Duodenal mucosa (tissue), 2 donors: ENCODE results near the gene TMC2.
A peak's percentile ranks its signal among the peaks of the same experiment; 100 is the strongest.

Source experiments
- H3K27ac ChIP-seq: one replicate; pipeline ENCODE4 v1.7.0; 2013; ENCODE audit warnings: low read depth, low read length
- H3K27me3 ChIP-seq, 2 donors: one replicate each; pipeline ENCODE4 v1.7.0; 2013; ENCODE audit warnings: low read length in 2 of 2, control low read depth in 1 of 2; ENCODE audit not compliant: insufficient read depth in 2 of 2, control insufficient read depth in 1 of 2
- H3K36me3 ChIP-seq, 2 donors: one replicate each; pipeline ENCODE4 v1.7.0; 2013; ENCODE audit warnings: low read length in 2 of 2, control low read depth in 1 of 2; ENCODE audit not compliant: insufficient read depth in 2 of 2, control insufficient read depth in 1 of 2
- H3K4me1 ChIP-seq, 2 donors: one replicate each; pipeline ENCODE4 v1.7.0; 2013; ENCODE audit warnings: low read length in 2 of 2, control low read depth in 1 of 2; ENCODE audit not compliant: insufficient read depth in 2 of 2, control insufficient read depth in 1 of 2
- H3K4me3 ChIP-seq, 2 donors: one replicate each; pipeline ENCODE4 v1.7.0; 2013; ENCODE audit warnings: low read length in 2 of 2, low read depth in 1 of 2
- H3K9ac ChIP-seq, 2 donors: one replicate each; pipeline ENCODE4 v1.7.0; 2013; ENCODE audit warnings: low read length in 2 of 2, low read depth in 1 of 2
- H3K9me3 ChIP-seq, 2 donors: one replicate each; pipeline ENCODE4 v1.7.0; 2013; ENCODE audit warnings: low read length in 2 of 2, control low read depth in 1 of 2; ENCODE audit not compliant: control insufficient read depth in 1 of 2

TMC2 gene

DNA sequence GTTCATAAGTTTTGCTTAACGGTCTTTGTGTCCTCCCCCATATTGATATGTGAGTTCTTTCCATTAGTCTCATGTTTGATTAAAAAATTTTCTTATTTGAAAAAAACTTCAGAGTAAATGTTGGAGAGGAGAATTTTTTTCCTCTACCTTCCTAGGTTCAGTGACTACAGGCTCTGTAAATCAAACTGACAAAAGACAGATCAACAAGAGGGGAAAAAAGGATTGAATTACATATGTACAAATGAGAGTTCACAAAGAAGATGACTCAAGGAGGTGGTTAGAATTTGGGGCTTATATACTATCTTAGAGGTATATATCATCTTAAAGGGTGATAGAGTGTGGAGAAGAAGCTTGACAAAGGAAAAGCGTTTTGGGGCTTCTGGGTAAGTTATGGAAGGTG lies 5.6 kb downstream of the TMC2 start:
- no peak overlapping the region for H3K4me3 ChIP-seq
- peaks cover 0 to 4% of the 10 kb centered on the region in 2 donors for H3K27me3 ChIP-seq
- no peak overlapping the region for H3K9ac ChIP-seq
- H3K27ac ChIP-seq = no peak overlapping the region
- no peaks in the 10 kb centered on the region for H3K36me3 ChIP-seq
- no peaks in the 10 kb centered on the region for H3K4me1 ChIP-seq
- H3K9me3 ChIP-seq = no peaks in the 10 kb centered on the region

GRCh38 chr20:2542361-2542760 lies 6.0 kb downstream of the TMC2 start:
- Histone ChIP-seq H3K27me3 (peaks cover 0 to 4% of the 10 kb centered on the region in 2 donors), H3K27ac (no peak overlapping the region)

GRCh38 chr20:2544211-2544610 lies 7.8 kb downstream of the TMC2 start:
- Histone ChIP-seq H3K36me3 (no peaks in the 10 kb centered on the region), H3K4me3 (no peak overlapping the region), H3K27ac (no peak overlapping the region), H3K27me3 (peaks cover 0 to 4% of the 10 kb centered on the region in 2 donors), H3K9ac (no peak overlapping the region), H3K9me3 (no peaks in the 10 kb centered on the region), H3K4me1 (no peaks in the 10 kb centered on the region)

More at GRCh38 chr20:2542361-2542760, 6.0 kb downstream of the TMC2 start:
- Histone ChIP-seq H3K4me3 (no peak overlapping the region), H3K9me3 (no peaks in the 10 kb centered on the region), H3K36me3 (no peaks in the 10 kb centered on the region), H3K9ac (no peak overlapping the region), H3K4me1 (no peaks in the 10 kb centered on the region)

DNA sequence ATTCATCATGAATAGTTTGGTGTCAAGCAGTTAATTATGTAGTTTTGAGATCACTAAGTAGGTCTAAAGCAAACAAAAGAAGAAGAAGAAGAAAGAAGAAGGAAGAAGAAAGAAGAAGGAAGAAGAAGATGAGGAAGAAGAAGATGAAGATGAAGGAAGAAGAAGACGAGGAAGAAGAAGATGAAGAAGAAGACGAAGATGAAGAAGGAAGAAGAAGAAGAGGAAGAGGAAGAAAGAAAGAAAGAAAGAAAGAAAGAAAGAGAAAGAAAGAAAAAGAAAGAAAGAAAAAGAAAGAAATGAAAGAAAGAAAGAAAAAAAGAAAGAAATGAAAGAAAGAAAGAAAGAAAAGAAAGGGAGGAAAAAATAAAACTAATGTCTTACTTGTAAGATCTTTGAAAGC lies 9.2 kb downstream of the TMC2 start:
- Histone ChIP-seq H3K4me3 (no peak overlapping the region), H3K27ac (no peak overlapping the region), H3K4me1 (no peaks in the 10 kb centered on the region), H3K36me3 (no peaks in the 10 kb centered on the region), H3K9ac (no peak overlapping the region), H3K9me3 (no peaks in the 10 kb centered on the region), H3K27me3 (peaks cover 0 to 4% of the 10 kb centered on the region in 2 donors)

GRCh38 chr20:2557873-2558580 lies 21.7 kb downstream of the TMC2 start:
- Histone ChIP-seq H3K27ac (no peak overlapping the region), H3K27me3 (peaks cover 10 to 19% of the 10 kb centered on the region in 2 donors), H3K4me3 (no peak overlapping the region), H3K36me3 (no peaks in the 10 kb centered on the region), H3K9me3 (no peaks in the 10 kb centered on the region), H3K9ac (no peak overlapping the region), H3K4me1 (peaks cover 0 to 4% of the 10 kb centered on the region in 2 donors)

DNA sequence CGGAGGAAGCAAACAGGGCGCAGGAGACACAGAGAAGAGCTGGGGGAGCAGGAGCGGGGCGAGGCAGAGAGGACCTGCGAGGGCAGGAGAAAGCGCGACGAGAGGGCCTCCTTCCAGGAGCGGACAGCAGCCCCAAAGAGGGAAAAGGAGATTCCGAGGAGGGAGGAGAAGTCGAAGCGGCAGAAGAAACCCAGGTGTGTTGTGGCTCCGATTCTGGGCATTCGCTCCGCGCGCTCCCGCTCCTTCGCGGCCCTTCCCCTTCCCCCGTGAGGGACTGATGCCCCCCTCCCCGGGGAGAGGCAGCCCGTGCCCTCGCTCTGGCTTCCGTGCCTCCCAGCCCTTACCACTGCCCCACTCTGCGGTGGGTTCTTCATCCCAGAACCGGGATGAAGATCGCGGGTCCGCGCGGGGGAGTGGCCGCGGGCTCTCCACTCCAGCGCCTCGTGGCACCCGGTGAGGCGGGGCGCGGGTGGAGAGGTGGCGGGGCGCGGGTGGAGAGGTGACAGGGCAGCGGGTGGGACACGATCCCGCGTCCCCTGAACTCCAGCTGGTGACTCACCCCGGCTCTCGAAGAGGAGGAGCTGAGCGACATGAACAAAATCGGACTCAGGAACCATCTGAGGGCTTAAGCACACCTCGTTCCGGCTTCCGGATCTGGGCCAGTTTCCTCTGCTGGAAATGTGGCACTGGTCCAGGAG lies 22.4 kb downstream of the TMC2 start:
- peaks cover 0 to 4% of the 10 kb centered on the region in 2 donors for H3K4me1 ChIP-seq
- H3K9me3 ChIP-seq = no peaks in the 10 kb centered on the region
- H3K27me3 ChIP-seq = peaks cover 10 to 19% of the 10 kb centered on the region in 2 donors
- peak overlapping the region; percentile 41 to 48 for H3K4me3 ChIP-seq
- no peak overlapping the region for H3K27ac ChIP-seq
- no peak overlapping the region for H3K9ac ChIP-seq
- H3K36me3 ChIP-seq = no peaks in the 10 kb centered on the region

DNA sequence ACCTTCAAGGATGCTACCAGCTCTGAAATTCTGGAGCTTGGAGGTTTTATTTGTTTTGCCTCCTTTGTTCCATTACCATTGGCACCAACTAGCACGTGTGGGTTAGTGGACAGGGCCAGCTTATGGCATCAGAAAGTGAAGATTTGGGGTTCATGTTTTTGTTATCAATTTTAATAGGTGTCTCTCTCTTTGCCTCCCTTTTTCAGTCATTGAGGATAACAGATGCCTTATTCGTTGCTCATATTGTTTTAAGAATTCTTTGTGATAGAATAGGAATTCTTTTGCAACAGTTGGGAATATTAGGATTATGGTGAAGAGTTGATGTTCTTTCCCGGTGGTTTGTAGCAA lies 22.9 kb downstream of the TMC2 start:
- Histone ChIP-seq H3K36me3 (no peaks in the 10 kb centered on the region), H3K9ac (no peak overlapping the region), H3K27me3 (peaks cover 10 to 19% of the 10 kb centered on the region in 2 donors), H3K9me3 (no peaks in the 10 kb centered on the region), H3K27ac (no peak overlapping the region), H3K4me3 (peak overlapping the region; percentile 41 to 48), H3K4me1 (peaks cover 0 to 4% of the 10 kb centered on the region in 2 donors)

GRCh38 chr20:2559651-2560050 lies 23.3 kb downstream of the TMC2 start:
- Histone ChIP-seq H3K27me3 (peaks cover 10 to 19% of the 10 kb centered on the region in 2 donors), H3K27ac (no peak overlapping the region)

DNA sequence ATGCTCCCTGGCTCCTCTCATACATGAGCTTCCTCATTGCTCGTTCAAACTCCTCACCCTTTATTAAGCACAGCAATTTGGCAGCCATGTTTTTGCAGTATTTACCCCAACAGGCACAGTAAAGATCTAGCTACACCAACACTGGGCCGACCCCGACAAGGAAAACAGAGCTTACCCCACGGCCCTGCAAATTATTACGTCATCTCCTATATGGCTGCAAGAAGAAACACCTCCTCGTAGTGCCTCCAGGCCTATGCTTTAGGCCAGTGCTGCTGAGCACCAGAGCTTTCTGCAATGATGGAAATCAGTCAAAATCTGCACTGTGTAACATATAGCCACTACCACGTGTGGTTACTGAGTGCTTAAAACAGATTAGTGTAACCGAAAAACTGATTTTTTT lies 26.7 kb downstream of the TMC2 start:
- H3K27me3 ChIP-seq = peaks cover 6 to 13% of the 10 kb centered on the region in 2 donors
- H3K4me1 ChIP-seq = peaks cover 0 to 4% of the 10 kb centered on the region in 2 donors
- H3K4me3 ChIP-seq = no peak overlapping the region
- H3K9ac ChIP-seq = no peak overlapping the region
- H3K9me3 ChIP-seq = no peaks in the 10 kb centered on the region
- H3K36me3 ChIP-seq = no peaks in the 10 kb centered on the region
- H3K27ac ChIP-seq = no peak overlapping the region

More at GRCh38 chr20:2559651-2560050, 23.3 kb downstream of the TMC2 start:
- Histone ChIP-seq H3K9ac (no peak overlapping the region), H3K4me3 (no peak overlapping the region), H3K9me3 (no peaks in the 10 kb centered on the region), H3K36me3 (no peaks in the 10 kb centered on the region), H3K4me1 (peaks cover 0 to 4% of the 10 kb centered on the region in 2 donors)

DNA sequence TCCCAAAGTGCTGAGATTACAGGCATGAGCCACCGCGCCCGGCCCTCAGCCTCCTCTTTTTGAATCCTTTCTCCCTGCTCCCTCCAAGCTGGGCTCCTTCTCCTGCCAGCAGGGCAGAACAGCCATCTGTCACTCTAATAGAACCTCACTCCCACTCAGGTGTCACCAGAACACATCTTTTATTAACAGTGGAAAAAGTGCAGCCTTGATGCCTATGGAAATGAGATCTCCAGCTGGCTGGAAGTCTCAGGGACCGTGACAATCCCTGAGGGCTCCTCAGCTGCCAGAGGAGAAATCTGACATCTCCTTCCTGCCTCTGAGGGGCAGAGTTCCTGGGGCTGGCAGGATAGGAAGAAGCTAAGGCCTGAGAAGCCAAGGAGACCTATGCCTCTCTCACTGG lies 28.0 kb downstream of the TMC2 start:
- H3K27me3 ChIP-seq = peaks cover 0 to 7% of the 10 kb centered on the region in 2 donors
- H3K4me1 ChIP-seq = no peaks in the 10 kb centered on the region
- H3K9me3 ChIP-seq = no peaks in the 10 kb centered on the region
- no peak overlapping the region for H3K9ac ChIP-seq
- no peaks in the 10 kb centered on the region for H3K36me3 ChIP-seq
- H3K4me3 ChIP-seq = no peak overlapping the region
- no peak overlapping the region for H3K27ac ChIP-seq
